Brain microvascular endothelial cell (primary cell): ENCODE results near the gene UBAP1.

Source experiments
- DNase-seq: peaks from one replicate; pipeline ENCODE4 v3.0.0-alpha.2; 2020
- H3K27ac ChIP-seq: fragments of 250-450 bp; sonication (Bioruptor Pico); 2 replicates; pipeline ENCODE4 v1.5.1; 2020; ENCODE audit warnings: mild to moderate bottlenecking, moderate library complexity
- H3K27me3 ChIP-seq: fragments of 250-450 bp; sonication (Bioruptor Pico); replicated peaks from 2 replicates; pipeline ENCODE4 v1.5.1; 2020; ENCODE audit warnings: mild to moderate bottlenecking
- H3K36me3 ChIP-seq: fragments of 250-450 bp; sonication (Bioruptor Pico); replicated peaks from 2 replicates; pipeline ENCODE4 v1.5.1; 2020; ENCODE audit warnings: mild to moderate bottlenecking
- H3K4me3 ChIP-seq: 2 replicates; pipeline ENCODE4 v1.5.1; 2011; ENCODE audit warnings: low read depth, mild to moderate bottlenecking, control low read depth, low read length, moderate library complexity
- in situ Hi-C: cut with HindIII; loops from 2 replicates; pipeline ENCODE4 v1.10.0; 2017; ENCODE audit warnings: low sequenced_read_pairs, low pct_ligation_motif_present
- TF ChIP-seq, protein P1 (sequence below): IDR thresholded peaks from 2 replicates; pipeline ENCODE4 v1.5.1; 2011; ENCODE audit warnings: low read depth, mild to moderate bottlenecking, moderate library complexity, low read length, control low read depth, inconsistent platforms; ENCODE audit errors: missing control alignments

The UBAP1 gene

DNA sequence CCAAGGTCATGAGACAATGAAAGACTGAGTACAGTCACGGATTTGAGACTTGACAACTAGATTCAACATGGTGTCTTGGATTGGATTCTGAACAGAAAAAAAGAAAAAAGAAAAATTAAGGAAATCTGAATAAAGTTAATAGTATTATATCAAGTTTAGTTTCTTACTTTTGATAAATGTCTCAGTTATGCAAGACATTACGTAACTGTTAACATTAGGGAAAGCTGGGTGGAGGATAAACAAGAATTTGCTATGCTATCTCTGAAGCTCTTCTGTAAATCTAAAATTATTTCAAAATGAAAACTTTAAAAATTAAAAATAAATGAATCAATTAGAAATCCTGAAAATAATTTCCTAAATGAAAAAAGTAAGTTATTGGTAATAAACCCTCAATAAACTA lies 38.0 kb upstream of the UBAP1 start:
- DNase-seq: no peak
- Histone ChIP-seq H3K27me3 (no peaks in the 10 kb centered on the region), H3K27ac (no peak overlapping the region), H3K36me3 (no peaks in the 10 kb centered on the region), H3K4me3 (no peak overlapping the region)
- TF ChIP-seq, protein P1, sequence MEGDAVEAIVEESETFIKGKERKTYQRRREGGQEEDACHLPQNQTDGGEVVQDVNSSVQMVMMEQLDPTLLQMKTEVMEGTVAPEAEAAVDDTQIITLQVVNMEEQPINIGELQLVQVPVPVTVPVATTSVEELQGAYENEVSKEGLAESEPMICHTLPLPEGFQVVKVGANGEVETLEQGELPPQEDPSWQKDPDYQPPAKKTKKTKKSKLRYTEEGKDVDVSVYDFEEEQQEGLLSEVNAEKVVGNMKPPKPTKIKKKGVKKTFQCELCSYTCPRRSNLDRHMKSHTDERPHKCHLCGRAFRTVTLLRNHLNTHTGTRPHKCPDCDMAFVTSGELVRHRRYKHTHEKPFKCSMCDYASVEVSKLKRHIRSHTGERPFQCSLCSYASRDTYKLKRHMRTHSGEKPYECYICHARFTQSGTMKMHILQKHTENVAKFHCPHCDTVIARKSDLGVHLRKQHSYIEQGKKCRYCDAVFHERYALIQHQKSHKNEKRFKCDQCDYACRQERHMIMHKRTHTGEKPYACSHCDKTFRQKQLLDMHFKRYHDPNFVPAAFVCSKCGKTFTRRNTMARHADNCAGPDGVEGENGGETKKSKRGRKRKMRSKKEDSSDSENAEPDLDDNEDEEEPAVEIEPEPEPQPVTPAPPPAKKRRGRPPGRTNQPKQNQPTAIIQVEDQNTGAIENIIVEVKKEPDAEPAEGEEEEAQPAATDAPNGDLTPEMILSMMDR: no peak
- in situ Hi-C loops: no loop called here

DNA sequence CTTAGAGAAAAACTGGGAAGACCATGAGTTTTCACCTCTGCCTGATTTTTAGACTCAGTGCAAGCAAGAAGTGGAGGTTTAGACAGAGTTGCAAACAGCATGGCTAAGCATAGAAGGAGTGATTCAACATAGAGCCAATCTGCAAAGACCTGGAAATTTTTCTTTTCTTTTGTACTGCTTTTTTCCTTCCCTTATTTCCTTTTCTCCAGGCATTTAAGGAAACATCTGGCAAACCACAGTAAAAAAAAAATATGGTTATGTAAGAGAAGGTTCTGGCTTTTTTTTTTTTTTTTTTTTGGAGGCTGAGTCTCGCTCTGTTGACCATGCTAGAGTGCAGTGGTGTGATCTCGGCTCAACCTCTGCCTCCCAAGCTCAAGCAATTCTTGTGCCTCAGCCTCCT lies 35.7 kb upstream of the UBAP1 start:
- in situ Hi-C loops: no loop called here
- H3K27ac ChIP-seq: no peak overlapping the region
- DNase-seq: no peak
- TF ChIP-seq, protein P1: no peak
- no peaks in the 10 kb centered on the region for H3K36me3 ChIP-seq
- no peaks in the 10 kb centered on the region for H3K27me3 ChIP-seq
- H3K4me3 ChIP-seq: no peak overlapping the region

- Histone ChIP-seq H3K27me3 (no peaks in the 10 kb centered on the region), H3K36me3 (no peaks in the 10 kb centered on the region), H3K4me3 (no peak overlapping the region), H3K27ac (no peak overlapping the region)
- in situ Hi-C loops: no loop called here
- TF ChIP-seq, protein P1: no peak
- no peak for DNase-seq
These were observed 33.7 kb upstream of the UBAP1 start for GRCh38 chr9:34145165-34145564.

DNA sequence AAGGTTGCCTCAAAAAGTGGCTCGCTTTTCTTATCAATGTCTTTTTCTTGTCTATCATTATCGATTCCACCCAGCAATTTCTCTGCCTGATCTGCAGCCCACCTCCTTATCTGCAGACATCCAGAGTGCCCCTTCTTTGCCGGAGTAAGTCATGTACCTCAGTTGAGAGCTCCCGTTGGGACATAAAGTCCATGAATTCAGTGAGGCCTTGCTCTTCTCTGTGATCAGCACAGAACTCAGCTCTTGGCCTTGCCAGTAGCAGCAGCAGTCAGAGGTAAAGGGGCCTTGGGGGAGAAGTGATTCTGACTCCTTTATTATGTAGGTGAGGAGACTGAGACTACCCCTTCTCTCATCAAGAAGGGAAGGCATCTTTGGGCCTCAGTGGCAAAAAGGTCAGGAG lies 27.4 kb upstream of the UBAP1 start:
- in situ Hi-C loops: no loop called here
- DNase-seq: no peak
- Histone ChIP-seq H3K27ac (no peak overlapping the region), H3K36me3 (no peaks in the 10 kb centered on the region), H3K4me3 (no peak overlapping the region), H3K27me3 (no peaks in the 10 kb centered on the region)
- TF ChIP-seq, protein P1: no peak

GRCh38 chr9:34154057-34154456 lies 24.8 kb upstream of the UBAP1 start:
- H3K4me3 ChIP-seq: no peak overlapping the region
- DNase-seq: no peak
- TF ChIP-seq, protein P1: no peak
- H3K27me3 ChIP-seq: no peaks in the 10 kb centered on the region
- H3K36me3 ChIP-seq: no peaks in the 10 kb centered on the region
- H3K27ac ChIP-seq: no peak overlapping the region
- in situ Hi-C loops: no loop called here

DNA sequence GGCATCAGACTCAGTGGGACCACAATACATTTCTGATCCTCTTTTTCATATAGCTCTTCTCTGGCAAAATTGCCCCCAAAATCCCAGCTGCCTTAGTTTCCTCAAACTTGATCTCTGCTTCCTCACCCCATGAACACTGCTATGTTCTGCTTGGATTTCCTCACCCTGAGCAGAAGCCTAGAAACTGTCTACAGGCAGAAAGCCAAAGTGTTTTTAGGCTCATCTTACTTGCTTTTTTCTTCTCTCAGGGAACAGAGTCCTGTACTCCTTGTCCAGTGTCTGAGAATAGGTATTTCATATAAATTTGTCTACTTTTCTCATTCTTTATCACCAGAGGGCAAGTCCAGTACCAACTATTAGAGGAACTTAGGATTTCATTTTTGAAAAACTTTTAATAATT lies 21.5 kb upstream of the UBAP1 start:
- H3K27me3 ChIP-seq: no peaks in the 10 kb centered on the region
- in situ Hi-C loops: no loop called here

More for the DNA sequence above, 21.5 kb upstream of the UBAP1 start:
- Histone ChIP-seq H3K27ac (no peak overlapping the region), H3K4me3 (no peak overlapping the region), H3K36me3 (no peaks in the 10 kb centered on the region)
- no peak for DNase-seq
- TF ChIP-seq, protein P1: no peak
